GM19351 (cell line): ENCODE data around the gene ZNF586.
"Not testable (repeated sequence)": the region's sequence is repeated elsewhere in the genome, so short reads cannot be mapped to it uniquely, and the experiment has no call there.

Experiments
- ATAC-seq: cut with Tn5 transposase; IDR thresholded peaks from one replicate; pipeline ENCODE4 v1.9.1; 2021; ENCODE audit warnings: mild to moderate bottlenecking, moderate library complexity; ENCODE audit not compliant: unreplicated experiment

The ZNF586 gene

GRCh38 chr19:57789288-57789687 lies 19.8 kb downstream of the ZNF586 start:
- no peak for ATAC-seq

DNA sequence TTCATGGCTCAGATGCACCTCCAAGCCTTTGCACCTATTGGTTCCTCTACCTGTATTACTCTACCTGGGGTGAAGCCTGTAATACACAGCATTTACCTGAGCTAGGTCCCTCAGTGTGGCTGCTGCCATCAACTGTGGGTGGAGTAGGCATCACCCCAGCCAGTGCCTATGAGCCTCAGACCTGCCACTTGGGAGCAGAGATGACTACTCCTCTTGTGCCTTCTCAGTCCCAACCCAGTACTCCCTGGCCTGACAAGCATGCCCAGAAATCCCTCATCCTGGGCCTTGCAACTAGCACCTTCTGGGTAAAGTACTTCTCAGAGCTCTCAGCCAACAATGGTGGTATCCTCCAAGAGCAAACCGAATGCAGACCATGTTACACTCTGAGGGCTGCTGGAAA lies 27.1 kb downstream of the ZNF586 start:
- not testable (repeated sequence) for ATAC-seq

DNA sequence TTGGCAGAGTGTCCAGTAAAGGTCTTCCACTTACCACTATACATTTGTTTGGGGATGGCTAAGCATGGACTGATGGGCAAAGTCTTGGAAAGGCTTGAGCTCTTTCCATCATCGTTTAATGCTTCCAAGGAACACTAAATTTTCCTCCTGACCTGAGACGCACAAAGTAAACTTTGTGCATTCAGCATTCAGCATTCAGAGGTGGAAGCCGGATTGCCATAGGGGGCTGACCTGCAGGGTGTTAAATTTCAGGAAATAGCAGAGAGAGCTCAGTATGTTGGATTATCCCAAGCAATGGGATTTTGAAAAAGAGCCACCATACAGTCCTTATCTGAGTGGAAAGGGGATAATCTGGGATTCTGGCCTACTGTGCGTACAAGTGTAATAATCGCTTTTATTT lies 31.2 kb downstream of the ZNF586 start:
- ATAC-seq: no peak

- ATAC-seq: peak; percentile 63
Measured at GRCh38 chr19:57802269-57802668, 32.8 kb downstream of the ZNF586 start.

DNA sequence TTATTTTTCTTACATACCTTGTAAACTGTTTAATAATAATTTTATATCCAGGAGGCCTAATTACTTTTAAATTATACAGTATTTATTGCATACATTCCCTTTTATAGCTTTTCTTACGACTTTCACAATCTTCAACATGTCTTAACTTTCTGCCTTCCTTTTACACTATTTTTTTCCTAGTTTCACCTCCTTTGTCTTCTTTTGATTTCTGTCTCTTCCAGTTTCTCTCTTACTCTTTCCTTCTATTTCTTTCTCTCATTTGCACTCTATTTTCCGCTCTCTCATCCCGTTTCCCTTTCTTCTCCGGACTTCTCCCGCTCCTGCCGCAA lies 33.8 kb downstream of the ZNF586 start:
- ATAC-seq: no peak

DNA sequence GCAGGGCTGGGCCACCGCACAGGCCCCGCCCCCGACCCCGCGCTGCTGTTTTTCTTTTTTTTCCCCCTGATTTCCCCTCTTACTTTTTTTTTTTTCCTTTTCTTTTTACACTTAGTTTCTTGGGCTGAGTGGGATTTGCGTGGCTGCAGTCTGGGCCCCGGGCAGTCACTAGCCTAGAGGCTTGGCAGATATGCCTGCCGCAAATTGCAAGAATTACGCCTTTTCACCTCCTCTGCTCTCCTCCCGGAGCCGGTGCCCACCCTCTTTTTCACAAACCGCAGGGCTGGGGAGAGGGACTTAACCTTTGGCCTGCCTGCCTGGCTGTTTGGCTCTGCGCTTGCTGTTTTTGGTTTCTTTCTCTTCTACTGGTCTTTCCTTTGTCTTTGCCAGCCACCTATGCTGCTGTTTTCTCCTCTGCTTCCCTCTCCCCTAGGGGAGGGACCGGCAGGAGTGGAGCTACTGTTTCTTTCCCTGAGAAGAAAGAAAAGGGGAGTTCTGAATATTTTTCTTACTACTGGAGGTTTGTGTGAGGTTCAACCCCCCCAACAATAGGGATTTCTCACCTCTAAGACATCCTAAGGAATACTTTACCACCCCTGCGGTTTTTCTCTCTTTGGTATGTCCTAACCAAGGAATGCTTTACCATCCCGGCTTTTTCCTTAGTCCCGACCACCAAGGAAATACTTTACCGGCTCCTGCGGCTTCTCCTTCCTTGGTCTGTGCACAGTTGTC lies 34.3 kb downstream of the ZNF586 start:
- no peak for ATAC-seq

- no peak for ATAC-seq
Measured at GRCh38 chr19:57807541-57807940, 38.1 kb downstream of the ZNF586 start.

DNA sequence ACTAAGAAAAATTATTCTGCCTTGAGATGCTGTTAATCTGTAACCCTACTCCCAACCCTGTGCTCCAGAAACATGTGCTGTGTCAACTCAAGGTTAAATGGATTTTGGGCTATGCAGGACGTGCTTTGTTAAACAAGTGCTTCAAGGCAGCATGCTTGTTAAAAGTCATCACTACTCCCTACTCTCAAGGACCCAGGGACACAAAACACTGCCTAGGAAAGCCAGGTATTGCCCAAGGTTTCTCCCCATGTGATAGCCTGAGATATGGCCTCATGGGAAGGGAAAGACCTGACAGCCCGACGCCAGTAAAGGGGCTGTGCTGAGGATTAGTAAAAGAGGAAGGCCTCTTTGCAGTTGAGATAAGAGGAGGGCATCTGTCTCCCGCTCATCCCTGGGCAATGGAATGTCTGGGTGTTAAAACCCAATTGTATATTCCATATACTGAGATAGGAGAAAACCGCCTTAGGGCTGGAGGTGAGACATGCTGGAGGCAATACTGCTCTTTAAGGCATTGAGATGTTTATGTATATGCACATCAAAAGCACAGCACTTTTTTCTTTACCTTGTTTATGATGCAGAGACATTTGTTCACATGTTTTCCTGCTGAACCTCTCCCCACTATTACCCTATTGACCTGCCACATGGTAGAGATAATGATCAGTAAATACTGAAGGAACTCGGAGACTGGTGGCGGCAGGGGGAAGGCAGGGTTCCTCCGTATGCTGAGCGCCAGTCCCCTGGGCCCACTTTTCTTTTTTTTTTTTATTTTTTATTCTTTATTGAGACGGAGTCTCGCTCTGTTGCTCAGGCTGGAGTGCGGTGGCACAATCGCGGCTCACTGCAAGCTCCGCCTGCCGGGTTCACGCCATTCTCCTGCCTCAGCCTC lies 41.2 kb downstream of the ZNF586 start:
- not testable (repeated sequence) for ATAC-seq

DNA sequence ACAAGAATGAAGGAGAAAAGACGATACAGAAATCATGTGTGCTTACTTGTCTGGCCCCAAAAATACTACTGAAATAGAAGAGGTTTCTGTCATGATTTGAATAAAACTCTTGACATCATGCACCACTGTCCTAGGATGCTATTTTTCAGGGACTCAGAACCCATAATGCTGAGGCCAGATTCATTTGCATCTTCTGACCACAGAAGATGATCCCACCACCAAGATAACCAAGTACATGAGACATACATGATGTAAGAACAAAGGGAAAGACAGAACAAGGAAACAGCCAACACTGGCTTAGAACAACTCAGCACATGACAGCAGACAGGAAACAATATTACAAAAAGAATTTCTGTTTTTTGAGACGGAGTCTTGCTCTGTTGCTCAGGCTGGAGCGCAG lies 42.8 kb downstream of the ZNF586 start:
- ATAC-seq: peak; percentile 36

DNA sequence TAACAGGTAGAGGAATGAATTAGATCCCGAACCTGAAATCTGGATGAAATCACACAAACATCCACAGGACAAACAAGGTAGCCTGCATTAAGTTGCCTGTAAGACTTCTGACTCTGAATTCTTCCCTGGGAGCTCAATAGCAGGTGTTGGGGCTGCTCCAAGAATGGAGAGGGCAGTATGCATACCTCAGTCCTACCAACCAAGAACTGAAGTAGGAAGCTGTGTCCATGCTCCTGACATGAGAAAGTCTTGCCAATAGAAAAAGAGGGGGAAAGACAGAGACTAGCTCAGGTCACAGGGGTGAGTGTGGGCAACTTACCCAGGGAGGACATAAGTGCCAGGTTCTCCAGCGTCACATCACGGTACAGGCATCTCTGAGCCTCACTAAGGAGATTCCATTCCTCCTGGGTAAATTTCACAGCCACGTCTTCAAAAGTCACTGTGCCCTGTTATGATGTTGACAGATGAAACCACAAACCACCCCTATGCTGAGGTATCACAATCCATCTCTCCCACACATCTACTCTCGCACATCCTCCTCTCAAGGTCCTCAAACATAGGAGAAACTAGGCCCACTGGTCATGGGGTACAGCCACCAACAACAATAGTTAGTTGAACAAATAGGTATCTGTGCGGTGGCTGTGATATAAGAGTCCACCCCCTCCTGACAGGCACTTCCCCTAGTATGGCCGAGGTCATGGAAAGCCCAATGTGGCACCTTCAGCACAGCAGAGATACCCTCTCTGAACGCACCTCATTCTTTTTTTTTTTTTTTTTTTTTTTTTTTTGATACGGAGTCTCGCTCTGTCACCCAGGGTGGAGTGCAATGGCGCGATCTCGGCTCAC lies 43.7 kb downstream of the ZNF586 start:
- not testable (repeated sequence) for ATAC-seq

DNA sequence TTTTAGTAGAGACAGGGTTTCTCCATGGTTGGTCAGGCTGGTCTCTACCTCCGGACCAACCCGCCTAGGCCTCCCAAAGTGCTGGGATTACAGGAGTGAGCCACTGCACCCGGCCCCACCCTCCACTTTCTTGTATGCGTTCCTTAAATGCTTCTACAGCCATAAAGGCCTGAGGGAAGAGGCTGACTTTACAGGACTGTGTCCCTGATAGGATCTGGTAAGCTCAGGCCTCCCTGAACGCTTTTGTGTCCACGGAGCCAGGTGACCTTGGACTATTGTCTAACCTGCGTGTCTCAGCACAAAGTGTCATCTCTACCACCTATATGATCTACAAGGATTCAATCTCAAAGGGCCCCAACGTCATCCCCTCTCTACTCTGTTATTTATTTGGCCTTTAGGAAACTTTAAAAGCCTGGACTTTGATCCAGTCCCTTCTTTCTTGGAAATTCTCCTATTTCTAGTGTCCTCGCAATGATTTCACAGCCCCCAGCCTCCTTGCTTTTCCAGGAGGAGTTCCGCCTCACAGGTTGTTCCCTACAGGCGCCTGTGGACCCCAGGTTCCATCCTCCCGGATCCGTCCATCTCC lies 44.5 kb downstream of the ZNF586 start:
- no peak for ATAC-seq

DNA sequence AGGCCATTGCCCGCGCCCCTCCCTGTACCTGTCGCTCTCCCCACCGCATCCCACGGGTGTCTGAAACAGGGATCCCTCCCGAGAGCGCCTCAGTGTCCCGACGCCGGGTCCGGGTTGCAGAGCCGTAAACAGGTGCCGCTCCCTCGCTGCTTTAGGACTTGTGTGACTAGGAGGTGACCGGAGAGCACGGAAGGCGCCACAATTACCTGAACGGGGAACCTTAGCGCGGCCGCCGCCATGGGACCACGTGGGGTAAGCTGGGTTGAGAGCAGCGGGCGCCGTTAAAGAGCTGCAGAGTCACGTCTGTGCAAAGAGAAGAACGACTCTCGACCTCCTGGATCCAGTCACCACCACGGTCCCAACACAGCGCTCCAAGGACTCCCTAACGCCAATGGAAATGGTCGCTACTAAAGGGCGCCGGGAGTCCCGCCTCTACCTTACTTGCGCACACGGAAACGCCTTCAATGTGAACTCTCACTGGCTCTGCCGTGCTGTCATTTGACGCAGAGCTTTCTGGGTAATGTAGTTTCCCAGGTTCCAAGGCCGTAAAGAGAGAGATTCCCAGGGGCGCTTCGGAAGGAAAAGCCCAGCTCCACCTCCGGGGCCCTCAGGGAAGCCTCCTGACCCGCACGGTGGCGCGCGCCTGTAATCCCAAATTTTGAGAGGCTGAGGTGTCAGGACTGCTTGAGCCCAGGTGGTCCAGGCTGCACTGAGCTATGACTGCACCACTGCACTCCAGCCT lies 45.2 kb downstream of the ZNF586 start, which contains the start of gene ZNF552:
TSS of gene ZNF552 (minus strand) at position 409 of the 742 bp plus-strand sequence. CDS start at position 239, 170 bp downstream.
- ATAC-seq: peak; percentile 65

DNA sequence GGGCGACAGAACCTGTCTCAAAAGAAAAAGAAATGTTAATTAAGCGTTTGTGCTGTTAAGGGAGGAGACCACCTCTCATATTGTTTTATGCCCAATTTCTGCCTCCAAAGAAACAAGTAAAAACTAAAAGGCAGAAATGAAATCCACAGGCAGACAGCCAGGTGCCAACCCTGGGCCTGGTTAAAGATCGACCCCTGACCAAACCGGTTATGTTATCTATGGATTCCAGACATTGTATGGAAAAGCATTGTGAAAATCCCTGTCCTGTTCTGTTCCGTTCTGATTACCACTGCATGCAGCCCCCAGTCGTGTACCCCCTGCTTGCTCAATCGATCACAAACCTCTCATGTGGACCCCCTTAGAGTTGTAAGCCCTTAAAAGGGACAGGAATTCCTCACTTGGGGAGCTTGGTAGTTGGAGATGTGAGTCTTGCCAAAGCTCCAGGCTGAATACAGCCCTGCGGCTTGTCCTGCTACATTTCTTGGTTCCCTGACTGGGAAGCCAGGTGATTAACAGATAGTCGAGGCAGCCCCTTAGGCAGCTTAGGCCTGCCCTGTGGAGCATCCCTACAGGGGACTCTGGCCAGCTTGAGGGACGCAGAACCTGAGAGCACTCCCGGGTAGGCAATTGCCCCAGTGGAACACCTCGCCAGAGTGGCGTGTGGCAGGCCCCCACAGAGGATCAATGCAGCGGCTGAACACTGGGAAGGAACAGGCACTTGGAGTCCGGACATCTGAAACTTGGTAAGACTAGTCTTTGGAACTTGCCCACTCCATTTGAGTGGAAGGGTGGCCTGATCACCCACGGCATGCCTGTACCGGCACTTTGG lies 46.0 kb downstream of the ZNF586 start:
- ATAC-seq: no peak

DNA sequence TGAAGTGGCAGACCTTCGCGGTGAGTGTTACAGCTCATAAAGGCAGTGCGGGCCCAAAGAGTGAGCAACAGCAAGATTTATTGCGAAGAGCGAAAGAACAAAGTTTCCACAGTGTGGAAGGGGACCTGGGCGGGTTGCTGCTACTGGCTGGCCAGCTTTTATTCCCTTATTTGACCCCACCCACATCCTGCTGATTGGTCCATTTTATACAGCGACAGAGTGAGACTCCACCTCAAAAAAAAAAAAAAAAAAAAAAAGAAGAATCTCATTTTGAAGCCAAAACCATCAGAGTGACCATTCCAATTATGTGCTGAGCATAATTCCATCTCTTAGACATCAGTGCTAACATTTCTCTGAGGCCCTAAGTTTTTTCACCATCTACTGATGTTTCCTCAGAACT lies 47.2 kb downstream of the ZNF586 start:
- ATAC-seq: no peak

DNA sequence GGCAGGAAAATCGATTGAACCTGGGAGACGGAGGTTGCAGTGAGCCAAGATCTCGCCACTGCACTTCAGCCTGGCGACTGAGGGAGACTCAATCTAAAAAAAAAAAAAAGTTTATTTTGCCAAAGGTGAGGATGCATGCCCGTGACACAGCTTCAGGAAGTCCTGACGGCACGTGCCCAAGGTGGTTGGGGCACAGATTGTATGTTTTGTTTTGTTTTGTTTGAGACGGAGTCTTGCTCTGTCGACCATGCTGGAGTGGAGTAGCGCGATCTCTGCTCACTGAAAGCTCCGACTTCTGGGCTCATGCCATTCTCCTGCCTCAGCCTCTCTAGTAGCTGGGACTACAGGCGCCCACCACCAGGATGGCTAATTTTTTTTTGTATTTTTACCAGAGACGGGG lies 48.5 kb downstream of the ZNF586 start:
- no peak for ATAC-seq

DNA sequence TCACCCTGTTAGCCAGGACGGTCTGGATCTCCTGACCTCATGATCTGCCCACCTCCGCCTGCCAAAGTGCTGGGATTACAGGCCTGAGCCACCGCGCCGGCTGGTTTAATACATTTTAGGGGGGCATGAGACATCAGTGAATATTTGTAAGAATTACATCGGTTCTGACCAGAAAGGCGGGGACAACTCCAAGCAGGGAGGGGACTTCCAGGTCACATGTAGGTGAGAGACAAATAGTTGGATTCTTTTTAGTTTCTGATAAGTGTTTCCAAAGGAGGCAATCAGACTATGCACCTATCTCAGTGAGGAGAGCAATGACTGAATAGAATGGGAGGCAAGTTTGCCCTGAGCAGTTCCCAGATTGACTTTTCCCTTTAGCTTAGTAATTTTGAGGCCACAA lies 48.9 kb downstream of the ZNF586 start:
- no peak for ATAC-seq

GRCh38 chr19:57819475-57820148 lies 50.1 kb downstream of the ZNF586 start:
- peak; percentile 87 for ATAC-seq

DNA sequence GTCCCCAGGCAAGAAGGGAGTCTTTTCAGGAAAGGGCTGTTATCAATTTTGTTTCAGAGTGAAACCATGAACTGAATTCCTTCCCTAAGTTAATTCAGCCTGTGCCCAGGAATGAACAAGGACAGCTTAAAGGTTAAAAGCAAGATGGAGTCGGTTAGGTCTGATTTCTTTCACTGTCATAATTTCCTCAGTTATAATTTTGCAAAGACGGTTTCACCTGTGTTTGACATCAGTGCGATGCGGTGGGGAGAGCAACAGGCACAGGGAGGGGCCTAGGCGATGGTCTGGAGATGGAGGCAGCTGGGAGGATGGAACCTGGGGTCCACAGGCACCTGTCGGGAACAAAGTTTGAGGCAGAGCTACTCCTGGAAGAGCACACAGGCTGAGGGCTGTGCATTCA lies 51.1 kb downstream of the ZNF586 start:
- ATAC-seq: no peak

GRCh38 chr19:57821095-57821494 lies 51.6 kb downstream of the ZNF586 start:
- ATAC-seq: not testable (repeated sequence)
